ENCODE measurements around the gene DDX1. TPM values are rescaled to one million over a fixed set of nuclear protein-coding genes. Genes with fewer than 3 reads are reported as not detected.

Gene DDX1
- total RNA-seq, 2 donors from 2014 or later, result 74.2 to 81.3 TPM

- no peak for DNase-seq (ENCODE audit: low spot score)
- intact Hi-C loops (cut with DNase I), result no loop called here
Observed at GRCh38 chr2:15588329-15588919, 3.2 kb upstream of the DDX1 start.

- no peak for DNase-seq (ENCODE audit: low spot score)
- intact Hi-C loops (cut with DNase I), result no loop called here
Observed at GRCh38 chr2:15591373-15591691, 336 bp upstream of the DDX1 start.

GRCh38 chr2:15593327-15593705, 1.6 kb downstream of the DDX1 start:
- no peak for DNase-seq (ENCODE audit: low spot score)
- intact Hi-C loops (cut with DNase I), result no loop called here

GRCh38 chr2:15594291-15595256, 2.9 kb downstream of the DDX1 start:
- intact Hi-C loops (cut with DNase I), result no loop called here
- DNase-seq (ENCODE audit: low spot score), result no peak

GRCh38 chr2:15595342-15595905, 3.8 kb downstream of the DDX1 start:
- intact Hi-C loops (cut with DNase I), result no loop called here

GRCh38 chr2:15595936-15596335, 4.3 kb downstream of the DDX1 start:
- intact Hi-C loops (cut with DNase I), result no loop called here
- DNase-seq (ENCODE audit: low spot score), result no peak

More at GRCh38 chr2:15595342-15595905, 3.8 kb downstream of the DDX1 start:
- DNase-seq (ENCODE audit: low spot score), result no peak

- intact Hi-C loops (cut with DNase I), result no loop called here
- DNase-seq (ENCODE audit: low spot score), result no peak
Observed at GRCh38 chr2:15596350-15596749, 4.7 kb downstream of the DDX1 start.

- no peak for DNase-seq (ENCODE audit: low spot score)
- intact Hi-C loops (cut with DNase I), result no loop called here
Observed at GRCh38 chr2:15596968-15597367, 5.3 kb downstream of the DDX1 start.

- no peak for DNase-seq (ENCODE audit: low spot score)
- intact Hi-C loops (cut with DNase I), result no loop called here
Observed at GRCh38 chr2:15599994-15600393, 8.3 kb downstream of the DDX1 start.

GRCh38 chr2:15601681-15602080, 10.0 kb downstream of the DDX1 start:
- DNase-seq (ENCODE audit: low spot score), result no peak
- intact Hi-C loops (cut with DNase I), result no loop called here

GRCh38 chr2:15602393-15602792, 10.7 kb downstream of the DDX1 start:
- intact Hi-C loops (cut with DNase I), result no loop called here
- DNase-seq (ENCODE audit: low spot score), result no peak

- DNase-seq (ENCODE audit: low spot score), result no peak
- intact Hi-C loops (cut with DNase I), result no loop called here
Observed at GRCh38 chr2:15603044-15603765, 11.5 kb downstream of the DDX1 start.

- no peak for DNase-seq (ENCODE audit: low spot score)
- intact Hi-C loops (cut with DNase I), result no loop called here
Observed at GRCh38 chr2:15603948-15604347, 12.3 kb downstream of the DDX1 start.

- intact Hi-C loops (cut with DNase I), result no loop called here
- DNase-seq (ENCODE audit: low spot score), result no peak
Observed at GRCh38 chr2:15605721-15606120, 14.1 kb downstream of the DDX1 start.

GRCh38 chr2:15606481-15607441, 15.1 kb downstream of the DDX1 start:
- no peak for DNase-seq (ENCODE audit: low spot score)
- intact Hi-C loops (cut with DNase I), result no loop called here

GRCh38 chr2:15607709-15608391, 16.2 kb downstream of the DDX1 start:
- no peak for DNase-seq (ENCODE audit: low spot score)

GRCh38 chr2:15608392-15608761, 16.7 kb downstream of the DDX1 start:
- intact Hi-C loops (cut with DNase I), result no loop called here
- DNase-seq (ENCODE audit: low spot score), result no peak

More at GRCh38 chr2:15607709-15608391, 16.2 kb downstream of the DDX1 start:
- intact Hi-C loops (cut with DNase I), result no loop called here

GRCh38 chr2:15609341-15610042, 17.8 kb downstream of the DDX1 start:
- no peak for DNase-seq (ENCODE audit: low spot score)
- intact Hi-C loops (cut with DNase I), result no loop called here

Measured in posterior vena cava (tissue), 2 donors.